ENCODE results near the gene SPRTN.

Gene SPRTN

GRCh38 chr1:231376101-231376500 lies 38.0 kb downstream of the SPRTN start:
- DNase-seq (ENCODE audit: low read depth): no peak
- TF ChIP-seq, protein P1, sequence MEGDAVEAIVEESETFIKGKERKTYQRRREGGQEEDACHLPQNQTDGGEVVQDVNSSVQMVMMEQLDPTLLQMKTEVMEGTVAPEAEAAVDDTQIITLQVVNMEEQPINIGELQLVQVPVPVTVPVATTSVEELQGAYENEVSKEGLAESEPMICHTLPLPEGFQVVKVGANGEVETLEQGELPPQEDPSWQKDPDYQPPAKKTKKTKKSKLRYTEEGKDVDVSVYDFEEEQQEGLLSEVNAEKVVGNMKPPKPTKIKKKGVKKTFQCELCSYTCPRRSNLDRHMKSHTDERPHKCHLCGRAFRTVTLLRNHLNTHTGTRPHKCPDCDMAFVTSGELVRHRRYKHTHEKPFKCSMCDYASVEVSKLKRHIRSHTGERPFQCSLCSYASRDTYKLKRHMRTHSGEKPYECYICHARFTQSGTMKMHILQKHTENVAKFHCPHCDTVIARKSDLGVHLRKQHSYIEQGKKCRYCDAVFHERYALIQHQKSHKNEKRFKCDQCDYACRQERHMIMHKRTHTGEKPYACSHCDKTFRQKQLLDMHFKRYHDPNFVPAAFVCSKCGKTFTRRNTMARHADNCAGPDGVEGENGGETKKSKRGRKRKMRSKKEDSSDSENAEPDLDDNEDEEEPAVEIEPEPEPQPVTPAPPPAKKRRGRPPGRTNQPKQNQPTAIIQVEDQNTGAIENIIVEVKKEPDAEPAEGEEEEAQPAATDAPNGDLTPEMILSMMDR (conservative IDR thresholded peaks at IDR 0.05; ENCODE audit: low read depth, low read length): no peak
- no peak overlapping the region for H3K4me3 ChIP-seq (ENCODE audit: low read depth, low read length)

GRCh38 chr1:231376875-231377549 lies 38.9 kb downstream of the SPRTN start:
- no peak overlapping the region for H3K4me3 ChIP-seq (ENCODE audit: low read depth, low read length)
- DNase-seq (ENCODE audit: low read depth): no peak
- TF ChIP-seq, protein P1 (conservative IDR thresholded peaks at IDR 0.05; ENCODE audit: low read depth, low read length): no peak

- no peak overlapping the region for H3K4me3 ChIP-seq (ENCODE audit: low read depth, low read length)
- TF ChIP-seq, protein P1 (conservative IDR thresholded peaks at IDR 0.05; ENCODE audit: low read depth, low read length): no peak
- no peak for DNase-seq (ENCODE audit: low read depth)
Measured at GRCh38 chr1:231381729-231382128, 43.6 kb downstream of the SPRTN start.

DNA sequence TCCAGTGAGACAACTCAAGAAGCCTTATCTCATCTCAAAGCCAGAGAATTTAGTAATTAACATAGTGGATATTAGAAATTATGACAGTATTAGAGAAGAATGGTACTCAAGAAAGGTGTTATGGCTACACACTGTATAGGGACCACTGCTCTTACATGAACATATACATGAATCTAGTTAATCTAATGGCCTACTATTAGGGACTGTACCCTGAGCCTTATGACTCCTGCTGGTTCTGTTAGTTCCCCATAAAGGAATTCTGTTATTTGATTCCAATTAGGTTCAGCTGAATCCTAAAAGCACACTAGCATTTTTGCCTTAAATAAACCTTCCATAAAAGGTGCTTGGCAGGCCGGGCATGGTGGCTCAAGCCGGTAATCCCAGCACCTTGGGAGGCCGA lies 44.3 kb downstream of the SPRTN start:
- TF ChIP-seq, protein P1 (conservative IDR thresholded peaks at IDR 0.05; ENCODE audit: low read depth, low read length): no peak
- DNase-seq (ENCODE audit: low read depth): no peak
- no peak overlapping the region for H3K4me3 ChIP-seq (ENCODE audit: low read depth, low read length)

DNA sequence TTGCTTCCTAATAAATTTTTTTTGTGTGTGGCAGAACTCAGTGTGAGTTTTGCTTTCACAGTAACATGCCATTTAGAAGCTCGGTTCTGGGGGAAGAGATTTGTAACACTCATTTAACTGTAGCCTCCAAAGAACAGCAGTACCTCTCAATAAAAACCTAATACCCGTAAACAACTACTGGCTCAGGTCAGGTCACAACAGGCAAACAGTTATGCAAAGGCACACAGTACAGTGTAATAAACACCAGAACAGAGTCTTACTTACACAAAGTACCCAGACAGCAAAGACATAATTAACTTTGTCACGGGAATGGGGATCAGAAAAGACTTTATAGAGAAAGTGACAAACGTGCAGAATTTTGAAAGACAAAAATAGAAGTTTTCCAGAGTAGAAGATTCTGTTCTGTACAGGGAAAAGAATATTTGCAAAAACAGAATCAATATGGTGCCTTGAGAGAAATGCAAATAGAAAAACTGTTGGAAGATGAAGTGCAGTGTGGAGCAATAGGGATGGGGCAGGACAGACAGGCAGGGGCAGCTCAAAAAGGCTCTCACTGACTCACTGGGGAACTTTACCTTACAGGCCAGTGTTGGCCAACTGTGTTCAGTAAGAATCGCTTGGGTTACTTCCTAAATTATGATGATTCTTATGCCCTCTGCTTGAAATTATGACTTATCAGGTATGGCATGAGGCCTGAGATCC lies 45.2 kb downstream of the SPRTN start:
- DNase-seq (ENCODE audit: low read depth): no peak
- H3K4me3 ChIP-seq (ENCODE audit: low read depth, low read length): no peak overlapping the region
- TF ChIP-seq, protein P1 (conservative IDR thresholded peaks at IDR 0.05; ENCODE audit: low read depth, low read length): no peak

GRCh38 chr1:231384696-231385415 lies 46.8 kb downstream of the SPRTN start:
- no peak overlapping the region for H3K4me3 ChIP-seq (ENCODE audit: low read depth, low read length)
- TF ChIP-seq, protein P1 (conservative IDR thresholded peaks at IDR 0.05; ENCODE audit: low read depth, low read length): no peak

More at GRCh38 chr1:231384696-231385415, 46.8 kb downstream of the SPRTN start:
- DNase-seq (ENCODE audit: low read depth): no peak

All from choroid plexus epithelial cell (primary cell).